GM21390 (cell line): ENCODE data around the gene NKD1.

Experiments used
- ATAC-seq: cut with Tn5 transposase; IDR thresholded peaks from one replicate; pipeline ENCODE4 v1.9.1; 2021; ENCODE audit not compliant: unreplicated experiment

The NKD1 gene

DNA sequence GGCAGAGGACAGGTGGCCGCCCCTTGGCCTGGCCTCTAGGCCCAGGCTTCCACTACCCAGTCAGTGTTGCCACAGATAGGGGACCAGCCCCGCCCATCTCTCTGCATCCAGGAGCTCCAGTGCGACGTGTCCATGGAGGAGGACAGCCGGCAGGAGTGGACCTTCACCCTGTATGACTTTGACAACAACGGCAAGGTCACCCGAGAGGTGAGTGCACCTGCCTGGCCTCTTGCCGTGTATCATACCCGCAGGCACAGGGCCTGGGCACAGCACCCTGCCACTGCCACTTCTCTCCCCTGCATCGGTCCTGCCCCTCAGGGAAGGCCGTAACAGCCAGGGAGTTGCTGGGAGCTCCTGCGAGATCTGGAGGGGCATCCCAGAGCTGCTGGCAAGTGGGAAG is 77.2 kb downstream of the NKD1 start:
- ATAC-seq = no peak

DNA sequence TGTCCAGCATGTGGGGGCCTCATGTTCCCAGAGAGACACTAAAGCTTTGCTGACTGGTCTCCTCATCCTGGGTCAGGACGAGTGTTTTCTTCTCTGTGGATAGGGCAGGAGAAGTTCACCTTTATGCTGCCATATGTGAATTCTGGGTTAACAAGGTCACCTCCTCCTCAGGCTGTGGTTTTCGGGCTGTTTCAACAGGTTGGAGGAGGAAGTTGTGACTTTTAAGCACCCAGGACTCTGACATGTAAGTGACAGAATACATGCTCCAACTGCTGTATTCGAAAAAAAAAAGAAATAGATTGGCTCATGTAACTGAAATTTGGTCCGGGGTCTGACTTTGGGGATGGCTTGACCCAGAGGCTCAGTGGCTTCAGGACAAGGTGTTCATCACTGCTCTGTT is 78.7 kb downstream of the NKD1 start:
- ATAC-seq = no peak

DNA sequence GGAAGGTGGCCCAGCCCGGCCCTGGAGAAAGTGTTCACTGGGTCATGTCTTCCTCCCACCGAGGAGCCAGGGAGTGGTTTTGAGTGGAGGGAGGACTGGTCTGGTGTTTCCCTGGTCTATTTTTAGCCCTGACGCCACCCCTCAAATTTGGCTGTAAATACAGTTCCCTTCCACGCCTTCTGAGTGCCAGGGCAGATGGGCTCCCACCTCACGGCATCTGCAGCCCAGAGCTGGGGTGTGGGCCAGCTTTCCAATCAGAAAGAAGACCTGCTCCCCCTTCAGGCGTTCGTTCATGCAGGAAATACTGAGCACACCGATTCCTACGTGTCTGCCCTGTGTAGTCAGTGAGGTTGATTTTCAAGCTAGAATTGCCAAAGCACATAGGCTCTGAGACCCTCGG is 79.2 kb downstream of the NKD1 start:
- no peak for ATAC-seq

GRCh38 chr16:50628156-50628802 is 80.1 kb downstream of the NKD1 start:
- ATAC-seq = no peak

- no peak for ATAC-seq
These were observed 81.1 kb downstream of the NKD1 start for GRCh38 chr16:50629334-50629733.

GRCh38 chr16:50630394-50631020 is 82.3 kb downstream of the NKD1 start:
- no peak for ATAC-seq

GRCh38 chr16:50631249-50631984 is 83.2 kb downstream of the NKD1 start:
- ATAC-seq = no peak

DNA sequence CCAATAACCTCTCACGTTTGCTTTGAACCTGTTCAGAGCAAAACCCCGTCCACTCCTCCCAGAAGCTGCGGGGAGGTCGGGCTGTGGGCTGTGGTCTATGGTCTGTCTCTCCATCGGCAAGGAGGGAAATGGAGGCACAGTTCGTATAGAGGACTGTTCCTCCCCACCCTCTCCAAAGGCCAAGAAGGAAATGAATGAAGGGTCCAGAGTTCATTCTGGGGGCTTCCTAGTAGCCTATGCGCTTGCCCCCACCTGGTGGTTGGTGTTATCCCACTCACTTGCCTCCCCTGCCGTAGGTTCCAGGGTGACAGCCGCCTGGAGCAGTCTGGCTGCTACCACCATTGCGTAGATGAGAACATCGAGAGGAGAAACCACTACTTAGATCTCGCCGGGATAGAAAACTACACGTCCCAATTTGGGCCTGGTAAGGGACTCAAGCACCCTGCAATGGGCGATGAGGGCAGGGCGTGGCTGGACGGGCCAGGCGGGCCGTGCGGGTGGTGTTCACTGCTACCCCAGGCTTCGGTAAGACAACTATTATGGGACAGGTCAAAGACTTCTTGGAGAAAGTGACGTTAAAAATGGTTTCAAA is 83.9 kb downstream of the NKD1 start:
- ATAC-seq = no peak

- ATAC-seq = no peak
These were observed 85.0 kb downstream of the NKD1 start for GRCh38 chr16:50632927-50633800.

DNA sequence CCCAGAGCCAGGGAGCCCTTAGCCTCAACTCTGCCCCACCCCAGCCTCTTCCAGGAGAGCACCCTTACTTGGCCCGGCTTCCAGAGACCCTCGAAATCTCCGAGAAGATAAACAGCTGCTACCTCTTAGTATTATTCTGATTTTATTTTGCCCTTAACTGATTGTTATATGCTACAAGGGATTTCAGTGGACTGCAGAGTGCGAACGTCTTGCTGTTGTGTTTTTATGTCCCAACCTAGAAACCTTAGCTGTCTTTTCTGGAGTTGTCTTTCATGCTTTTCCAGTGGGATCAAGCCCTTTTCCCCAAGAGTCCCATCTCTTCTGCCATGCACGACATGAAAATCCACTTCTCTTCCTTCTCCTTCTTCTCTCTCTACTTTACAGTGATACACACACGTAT is 85.9 kb downstream of the NKD1 start:
- no peak for ATAC-seq

- ATAC-seq = no peak
These were observed 86.8 kb downstream of the NKD1 start for GRCh38 chr16:50634947-50635346.

DNA sequence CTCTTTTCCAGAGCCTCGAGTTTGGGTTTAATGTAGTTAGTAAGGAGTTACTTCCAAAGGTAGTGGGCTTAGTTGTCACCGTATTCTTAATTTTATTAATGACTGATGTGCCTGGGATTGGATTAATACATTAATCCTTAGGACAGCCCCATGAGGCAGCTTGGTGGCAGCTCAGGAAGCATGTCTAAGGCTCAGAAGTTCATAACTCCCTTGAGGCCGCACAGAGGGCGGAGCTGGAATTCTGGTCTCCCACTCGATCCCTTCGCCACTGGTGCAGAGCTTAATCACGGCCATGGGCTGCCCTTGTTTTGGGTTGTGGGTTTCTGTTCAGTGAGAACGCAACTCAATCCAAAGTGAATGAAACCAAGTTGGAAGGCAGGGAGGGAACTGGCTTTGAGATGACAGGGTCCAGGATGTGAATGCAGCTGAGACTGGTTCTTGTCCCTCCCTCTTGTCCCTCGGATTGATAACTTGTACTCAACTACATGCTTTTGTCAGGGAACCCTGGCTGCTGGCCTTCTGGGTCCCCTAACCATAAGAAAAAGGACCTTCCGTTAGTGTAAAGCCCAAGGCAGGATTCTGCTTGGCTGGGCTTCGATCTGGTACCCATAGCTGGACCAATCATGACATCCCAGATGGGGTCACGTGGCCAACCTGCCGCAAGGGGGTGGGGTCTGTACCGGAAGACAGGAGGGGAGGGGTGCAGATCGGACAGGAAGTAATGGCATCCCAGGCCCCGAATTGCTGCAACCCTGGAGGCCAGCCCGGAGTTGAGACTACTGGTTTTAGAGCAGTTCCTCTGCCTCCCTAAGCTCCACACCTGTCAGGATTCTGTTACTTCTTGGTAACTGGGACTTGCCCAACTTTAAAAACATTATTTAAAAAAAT is 87.6 kb downstream of the NKD1 start:
- ATAC-seq = no peak

DNA sequence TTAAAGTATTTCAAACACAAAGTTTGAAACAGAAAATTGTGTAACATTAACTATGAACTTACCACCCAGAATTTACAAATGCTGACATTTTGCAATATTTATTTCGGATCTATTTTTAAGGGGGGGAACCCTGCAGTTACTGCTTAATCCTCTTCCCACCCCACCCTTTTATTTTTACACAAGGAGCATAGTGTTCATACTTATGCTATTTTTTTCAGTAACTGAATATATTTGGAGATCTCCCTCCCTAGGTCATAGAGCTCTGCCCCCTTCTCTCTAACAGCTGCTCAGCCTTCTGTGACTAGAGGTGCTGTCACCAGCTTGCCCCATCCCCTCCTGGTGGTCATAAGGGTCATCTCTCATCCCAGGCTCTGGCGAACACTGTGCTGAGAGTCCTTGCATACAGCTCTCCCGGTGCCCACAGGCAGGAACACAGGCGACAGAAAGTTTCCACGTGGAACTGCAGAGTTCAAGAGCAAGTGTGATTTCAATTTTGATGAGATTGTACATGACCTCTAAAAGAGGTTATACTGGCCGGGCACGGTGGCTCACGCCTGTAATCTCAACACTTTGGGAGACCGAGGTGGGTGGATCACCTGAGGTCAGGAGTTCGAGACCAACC is 88.7 kb downstream of the NKD1 start:
- ATAC-seq = no peak

GRCh38 chr16:50637716-50638602 is 89.8 kb downstream of the NKD1 start:
- ATAC-seq = no peak

- ATAC-seq = no peak
These were observed 90.8 kb downstream of the NKD1 start for GRCh38 chr16:50638816-50639670.

DNA sequence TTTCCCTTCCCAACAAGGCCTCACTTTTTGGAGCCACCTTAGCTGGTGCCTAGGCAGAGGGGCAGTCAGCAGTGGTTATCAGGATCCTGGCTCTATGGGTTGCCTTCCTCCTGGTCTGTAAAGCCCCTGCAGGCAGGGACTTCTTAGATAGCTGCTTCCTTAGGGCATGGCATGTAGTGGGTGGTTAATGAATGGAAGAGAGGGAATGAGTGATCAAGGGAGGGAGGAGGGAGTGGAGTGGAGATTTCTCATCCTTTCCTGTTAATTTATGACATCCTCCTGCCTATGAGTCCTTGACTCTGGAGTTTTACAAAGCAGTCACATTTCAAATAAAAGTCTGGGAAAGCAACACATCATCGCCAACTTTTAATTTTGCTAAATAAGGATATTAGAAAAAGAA is 92.2 kb downstream of the NKD1 start:
- no peak for ATAC-seq

- no peak for ATAC-seq
These were observed 93.0 kb downstream of the NKD1 start for GRCh38 chr16:50640919-50641817.
